CD4-positive, alpha-beta T cell (primary cell): Measurements from ENCODE around the gene TBCD. TPM values are rescaled to one million over a fixed set of nuclear protein-coding genes. Genes with fewer than 3 reads are reported as not detected.
A peak's percentile ranks its signal among the peaks of the same experiment; 100 is the strongest.

Source experiments
- ATAC-seq: fragments of 200-7000 bp; cut with Tn5 transposase; one replicate; pipeline ENCODE4 v1.10.0; 2022; ENCODE audit warnings: mild to moderate bottlenecking; ENCODE audit not compliant: poor library complexity
- CTCF ChIA-PET: fragments of 350-600 bp; sonication (Branson Sonifier 250); formaldehyde crosslinking; loops from one replicate; lab custom pipeline; 2021; ENCODE audit warnings: antibody characterized with exemption, inconsistent platforms; lab: Charles Lee
- POLR2A ChIA-PET: fragments of 350-600 bp; sonication (Branson Sonifier 250); formaldehyde crosslinking; loops from one replicate; lab custom pipeline; 2021; ENCODE audit warnings: antibody characterized with exemption, inconsistent platforms; lab: Charles Lee
- DNase-seq, 14 experiments: peaks; one replicate each; pipeline ENCODE4 v3.0.0-alpha.2; 2013 to 2020; ENCODE audit warnings: mixed read lengths in 2 of 14
- H3K27ac ChIP-seq, 2 donors: one replicate each; pipeline versions ENCODE4 v1.5.1 to v1.7.0; 2013; ENCODE audit warnings: low read length in 2 of 2, low read depth in 1 of 2, mild to moderate bottlenecking in 1 of 2
- H3K27me3 ChIP-seq, 2 experiments: 1 replicate in 1 of 2; 2 replicates in 1 of 2; pipeline versions ENCODE4 v1.6.1 to v1.7.0; 2013; ENCODE audit warnings: low read length in 2 of 2, control low read depth in 1 of 2, mild to moderate bottlenecking in 1 of 2, moderate library complexity in 1 of 2; ENCODE audit not compliant: insufficient read depth in 2 of 2, control insufficient read depth in 1 of 2
- H3K36me3 ChIP-seq: one replicate; pipeline ENCODE4 v1.6.1; 2013; ENCODE audit warnings: low read length, control low read depth; ENCODE audit not compliant: insufficient read depth
- H3K4me1 ChIP-seq: one replicate; pipeline ENCODE4 v1.6.1; 2013; ENCODE audit warnings: low read length, control low read depth; ENCODE audit not compliant: insufficient read depth
- H3K4me3 ChIP-seq: one replicate; pipeline ENCODE4 v1.5.1; 2013; ENCODE audit warnings: mild to moderate bottlenecking, low read length, moderate library complexity
- H3K9me3 ChIP-seq, 2 experiments: 1 replicate in 1 of 2; 2 replicates in 1 of 2; pipeline versions ENCODE4 v1.6.1 to v1.7.0; 2013; ENCODE audit warnings: low read length in 2 of 2, mild to moderate bottlenecking in 2 of 2, control low read depth in 1 of 2, moderate library complexity in 1 of 2; ENCODE audit not compliant: control insufficient read depth in 1 of 2, insufficient read depth in 1 of 2
- H3K27ac Mint-ChIP-seq: one replicate; pipeline ENCODE4 v1.8.0; 2020; ENCODE audit warnings: mixed read lengths
- H3K27me3 Mint-ChIP-seq: one replicate; pipeline ENCODE4 v1.8.0; 2021; ENCODE audit warnings: mixed read lengths
- H3K36me3 Mint-ChIP-seq: one replicate; pipeline ENCODE4 v1.8.0; 2021; ENCODE audit warnings: low read depth, mixed read lengths
- H3K4me1 Mint-ChIP-seq: one replicate; pipeline ENCODE4 v1.8.0; 2021; ENCODE audit warnings: low read depth, mixed read lengths
- H3K4me3 Mint-ChIP-seq: one replicate; pipeline ENCODE4 v1.8.0; 2020; ENCODE audit warnings: mild to moderate bottlenecking, mixed read lengths
- H3K9me3 Mint-ChIP-seq: one replicate; pipeline ENCODE4 v1.8.0; 2020; ENCODE audit warnings: mixed read lengths
- intact Hi-C, 2 experiments: fragments of 100-400 bp; cut with DNase I in 1 of 2; cut with micrococcal nuclease in 1 of 2; formaldehyde crosslinking; loops; one replicate each; pipeline versions ENCODE4 v1.15.1 to v1.9.0; 2023 to 2025; cut with DNase I, micrococcal nuclease
- total RNA-seq, 174 experiments: library from RNA in 2 of 174; stranded (reverse) in 2 of 174; gene quantifications; one replicate each; pipeline ENCODE4 v1.2.3 and lab custom pipeline; 2021 to 2026
- TF ChIP-seq, protein P1 (sequence below): fragments of 200-600 bp; IDR thresholded peaks from one replicate; pipeline ENCODE4 v1.8.0; 2022; ENCODE audit warnings: antibody characterized with exemption, mild to moderate bottlenecking

The TBCD gene
- total RNA-seq, 2 experiments from 2014 or later = 74.6 to 80.3 TPM

- no peak overlapping the region for H3K27ac Mint-ChIP-seq
- intact Hi-C loops = no loop called here
- peaks cover 81% of the 10 kb centered on the region for H3K36me3 ChIP-seq
- no peaks in the 10 kb centered on the region for H3K27me3 Mint-ChIP-seq
- no peak overlapping the region for H3K4me3 ChIP-seq
- H3K9me3 Mint-ChIP-seq = peaks cover 12% of the 10 kb centered on the region
- H3K4me3 Mint-ChIP-seq = no peak overlapping the region
- ATAC-seq = no peak
- POLR2A ChIA-PET = no interaction called here
- peaks cover 22 to 34% of the 10 kb centered on the region in 2 experiments for H3K9me3 ChIP-seq
- H3K4me1 ChIP-seq = no peaks in the 10 kb centered on the region
- peak in 1 of 14 experiments; percentile 24 for DNase-seq
- H3K27ac ChIP-seq = no peak overlapping the region
- H3K36me3 Mint-ChIP-seq = peaks cover 95% of the 10 kb centered on the region
- TF ChIP-seq, protein P1, sequence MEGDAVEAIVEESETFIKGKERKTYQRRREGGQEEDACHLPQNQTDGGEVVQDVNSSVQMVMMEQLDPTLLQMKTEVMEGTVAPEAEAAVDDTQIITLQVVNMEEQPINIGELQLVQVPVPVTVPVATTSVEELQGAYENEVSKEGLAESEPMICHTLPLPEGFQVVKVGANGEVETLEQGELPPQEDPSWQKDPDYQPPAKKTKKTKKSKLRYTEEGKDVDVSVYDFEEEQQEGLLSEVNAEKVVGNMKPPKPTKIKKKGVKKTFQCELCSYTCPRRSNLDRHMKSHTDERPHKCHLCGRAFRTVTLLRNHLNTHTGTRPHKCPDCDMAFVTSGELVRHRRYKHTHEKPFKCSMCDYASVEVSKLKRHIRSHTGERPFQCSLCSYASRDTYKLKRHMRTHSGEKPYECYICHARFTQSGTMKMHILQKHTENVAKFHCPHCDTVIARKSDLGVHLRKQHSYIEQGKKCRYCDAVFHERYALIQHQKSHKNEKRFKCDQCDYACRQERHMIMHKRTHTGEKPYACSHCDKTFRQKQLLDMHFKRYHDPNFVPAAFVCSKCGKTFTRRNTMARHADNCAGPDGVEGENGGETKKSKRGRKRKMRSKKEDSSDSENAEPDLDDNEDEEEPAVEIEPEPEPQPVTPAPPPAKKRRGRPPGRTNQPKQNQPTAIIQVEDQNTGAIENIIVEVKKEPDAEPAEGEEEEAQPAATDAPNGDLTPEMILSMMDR = no peak
- CTCF ChIA-PET = no interaction called here
- no peaks in the 10 kb centered on the region for H3K4me1 Mint-ChIP-seq
- no peaks in the 10 kb centered on the region for H3K27me3 ChIP-seq
Observed at GRCh38 chr17:82940226-82941020, 188.6 kb downstream of the TBCD start.

DNA sequence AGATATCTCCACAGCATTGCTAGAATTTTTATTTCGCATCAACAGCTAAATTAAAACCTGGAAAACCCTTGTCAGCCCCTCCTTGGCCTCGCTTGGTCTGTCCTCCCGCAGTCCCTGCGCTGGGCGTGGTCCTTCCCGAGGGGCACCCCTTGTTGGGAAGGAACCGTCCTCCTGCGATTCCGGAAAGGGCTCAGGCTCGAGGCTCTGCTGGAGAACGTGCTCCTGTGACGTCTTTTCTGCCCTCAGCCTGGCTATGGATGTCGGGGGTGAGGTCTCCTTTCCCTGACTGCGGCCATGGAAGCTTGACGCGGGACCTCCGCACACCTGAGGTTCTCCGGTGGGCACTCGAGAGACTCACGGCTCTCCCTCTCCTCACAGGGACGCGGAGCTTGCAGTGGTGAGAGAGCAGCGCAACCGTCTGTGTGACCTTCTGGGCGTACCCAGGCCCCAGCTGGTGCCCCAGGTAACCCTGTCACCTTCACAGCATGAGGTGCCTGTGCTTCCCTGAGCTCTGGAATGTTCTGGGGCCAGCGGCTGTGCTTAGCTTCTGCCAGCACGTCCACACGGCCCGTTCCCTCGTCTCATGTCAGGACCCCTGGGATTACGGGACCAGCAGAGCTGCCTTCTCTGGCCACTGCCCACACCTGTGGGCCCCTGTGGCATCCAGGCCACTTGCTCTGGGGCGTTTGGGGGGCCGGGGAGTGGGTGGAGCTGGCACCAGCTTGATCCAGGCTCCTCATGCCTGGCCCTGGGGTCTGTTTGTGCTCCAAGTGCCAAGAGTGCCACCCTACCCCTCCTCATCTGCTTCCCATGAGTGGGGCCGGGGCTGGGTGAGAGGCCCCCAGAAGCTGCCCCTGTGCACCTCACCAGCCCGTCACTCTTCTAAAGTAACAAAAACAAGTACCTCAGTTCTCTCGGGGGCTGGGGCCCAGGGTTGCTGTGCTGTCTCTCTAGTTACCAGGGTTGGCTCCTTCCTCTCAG, 189.4 kb downstream of the TBCD start:
- TF ChIP-seq, protein P1 = no peak
- ChIA-PET CTCF (no interaction called here), POLR2A (no interaction called here)
- intact Hi-C loops = no loop called here
- H3K9me3 ChIP-seq = peaks cover 31 to 34% of the 10 kb centered on the region in 2 experiments
- no peaks in the 10 kb centered on the region for H3K4me1 ChIP-seq
- H3K27me3 Mint-ChIP-seq = no peaks in the 10 kb centered on the region
- H3K27ac Mint-ChIP-seq = no peak overlapping the region
- no peak overlapping the region for H3K27ac ChIP-seq
- no peaks in the 10 kb centered on the region for H3K4me1 Mint-ChIP-seq
- peaks cover 78% of the 10 kb centered on the region for H3K36me3 ChIP-seq
- peaks cover 18% of the 10 kb centered on the region for H3K9me3 Mint-ChIP-seq
- ATAC-seq (no peak), DNase-seq (peak in 1 of 14 experiments; percentile 25)
- no peaks in the 10 kb centered on the region for H3K27me3 ChIP-seq
- no peak overlapping the region for H3K4me3 ChIP-seq
- H3K36me3 Mint-ChIP-seq = peaks cover 95% of the 10 kb centered on the region
- no peak overlapping the region for H3K4me3 Mint-ChIP-seq

GRCh38 chr17:82942166-82943130, 190.6 kb downstream of the TBCD start:
- ChIA-PET POLR2A (no interaction called here), CTCF (no interaction called here)
- Mint-ChIP-seq H3K36me3 (peaks cover 93% of the 10 kb centered on the region), H3K9me3 (peaks cover 19% of the 10 kb centered on the region), H3K4me1 (no peaks in the 10 kb centered on the region), H3K27me3 (no peaks in the 10 kb centered on the region), H3K4me3 (no peak overlapping the region), H3K27ac (no peak overlapping the region)
- no peak overlapping the region for H3K27ac ChIP-seq
- TF ChIP-seq, protein P1 = no peak
- intact Hi-C loops = no loop called here
- DNase-seq (peak in 1 of 14 experiments; percentile 25), ATAC-seq (no peak)
- peaks cover 67% of the 10 kb centered on the region for H3K36me3 ChIP-seq
- H3K4me3 ChIP-seq = no peak overlapping the region
- peaks cover 3% of the 10 kb centered on the region for H3K4me1 ChIP-seq
- peaks cover 31 to 34% of the 10 kb centered on the region in 2 experiments for H3K9me3 ChIP-seq
- no peaks in the 10 kb centered on the region for H3K27me3 ChIP-seq
